ENCODE results near the gene WDR88.
"Not testable (repeated sequence)": the region's sequence is repeated elsewhere in the genome, so short reads cannot be mapped to it uniquely, and the experiment has no call there.

Gene WDR88

DNA sequence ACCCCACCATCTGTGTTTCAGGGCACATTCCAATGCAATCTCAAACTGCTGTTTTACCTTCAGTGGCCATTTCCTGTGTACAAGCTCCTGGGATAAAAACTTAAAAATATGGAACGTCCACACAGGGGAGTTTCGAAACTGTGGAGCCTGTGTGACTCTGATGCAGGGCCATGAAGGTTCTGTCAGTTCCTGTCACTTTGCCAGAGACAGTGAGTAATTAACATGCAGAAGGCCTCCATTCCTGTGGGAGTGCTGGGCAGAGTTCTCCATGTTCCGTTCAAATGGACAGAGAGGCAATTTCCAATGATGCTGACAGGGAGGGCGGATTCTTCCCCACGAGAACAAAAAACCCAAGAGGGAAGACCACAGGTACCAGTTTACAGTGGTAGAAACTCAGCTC is 24.4 kb downstream of the WDR88 start:
- TF ChIP-seq, protein P1, sequence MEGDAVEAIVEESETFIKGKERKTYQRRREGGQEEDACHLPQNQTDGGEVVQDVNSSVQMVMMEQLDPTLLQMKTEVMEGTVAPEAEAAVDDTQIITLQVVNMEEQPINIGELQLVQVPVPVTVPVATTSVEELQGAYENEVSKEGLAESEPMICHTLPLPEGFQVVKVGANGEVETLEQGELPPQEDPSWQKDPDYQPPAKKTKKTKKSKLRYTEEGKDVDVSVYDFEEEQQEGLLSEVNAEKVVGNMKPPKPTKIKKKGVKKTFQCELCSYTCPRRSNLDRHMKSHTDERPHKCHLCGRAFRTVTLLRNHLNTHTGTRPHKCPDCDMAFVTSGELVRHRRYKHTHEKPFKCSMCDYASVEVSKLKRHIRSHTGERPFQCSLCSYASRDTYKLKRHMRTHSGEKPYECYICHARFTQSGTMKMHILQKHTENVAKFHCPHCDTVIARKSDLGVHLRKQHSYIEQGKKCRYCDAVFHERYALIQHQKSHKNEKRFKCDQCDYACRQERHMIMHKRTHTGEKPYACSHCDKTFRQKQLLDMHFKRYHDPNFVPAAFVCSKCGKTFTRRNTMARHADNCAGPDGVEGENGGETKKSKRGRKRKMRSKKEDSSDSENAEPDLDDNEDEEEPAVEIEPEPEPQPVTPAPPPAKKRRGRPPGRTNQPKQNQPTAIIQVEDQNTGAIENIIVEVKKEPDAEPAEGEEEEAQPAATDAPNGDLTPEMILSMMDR (conservative IDR thresholded peaks at IDR 0.05; ENCODE audit: control insufficient read depth, insufficient read depth, low read depth, low read length): no peak
- no peak overlapping the region for H3K4me3 ChIP-seq (ENCODE audit: control insufficient read depth, low read depth, low read length)
- peak; percentile 87 for DNase-seq (ENCODE audit: low read depth)

DNA sequence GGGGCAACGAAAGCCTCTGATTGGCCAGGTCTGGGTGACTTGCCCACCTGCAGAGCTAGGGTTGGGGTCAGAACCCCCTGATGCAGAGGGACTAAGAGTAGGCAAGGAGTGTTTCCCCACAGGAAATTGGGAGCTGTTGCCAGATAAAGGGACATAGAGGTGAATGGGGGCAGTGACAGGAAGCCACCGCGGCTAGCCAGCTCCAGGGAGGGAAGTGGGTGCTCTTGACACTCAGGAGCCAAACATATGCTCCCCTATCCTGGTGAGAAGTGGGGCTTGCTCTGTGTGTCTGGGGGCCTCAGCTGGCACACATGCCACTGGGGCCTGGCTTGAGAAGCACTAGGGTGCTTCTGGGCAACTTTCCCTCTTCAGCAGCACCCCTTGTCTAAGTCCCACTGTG is 26.0 kb downstream of the WDR88 start:
- DNase-seq (ENCODE audit: low read depth): no peak
- no peak overlapping the region for H3K4me3 ChIP-seq (ENCODE audit: control insufficient read depth, low read depth, low read length)
- TF ChIP-seq, protein P1 (conservative IDR thresholded peaks at IDR 0.05; ENCODE audit: control insufficient read depth, insufficient read depth, low read depth, low read length): no peak

DNA sequence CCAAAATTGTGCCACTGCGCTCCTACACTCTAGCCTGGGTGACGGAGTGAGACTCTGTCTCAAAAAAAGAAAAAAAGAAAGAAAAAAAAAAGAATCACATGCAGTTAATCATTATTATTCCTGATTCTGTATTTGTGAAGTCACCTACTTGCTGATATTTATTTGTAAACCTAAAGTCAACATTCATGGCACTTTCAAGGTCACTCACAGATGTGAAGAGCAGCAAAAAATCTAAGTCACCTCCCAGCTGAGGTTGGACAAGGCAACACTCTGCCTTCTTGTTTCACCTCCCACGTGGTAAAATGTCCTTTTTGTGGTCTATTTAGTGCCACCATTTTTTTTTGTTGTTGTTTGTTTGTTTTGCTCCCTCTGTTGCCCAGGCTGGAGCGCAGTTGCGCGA is 26.5 kb downstream of the WDR88 start:
- DNase-seq (ENCODE audit: low read depth): no peak
- no peak overlapping the region for H3K4me3 ChIP-seq (ENCODE audit: control insufficient read depth, low read depth, low read length)
- TF ChIP-seq, protein P1 (conservative IDR thresholded peaks at IDR 0.05; ENCODE audit: control insufficient read depth, insufficient read depth, low read depth, low read length): no peak

DNA sequence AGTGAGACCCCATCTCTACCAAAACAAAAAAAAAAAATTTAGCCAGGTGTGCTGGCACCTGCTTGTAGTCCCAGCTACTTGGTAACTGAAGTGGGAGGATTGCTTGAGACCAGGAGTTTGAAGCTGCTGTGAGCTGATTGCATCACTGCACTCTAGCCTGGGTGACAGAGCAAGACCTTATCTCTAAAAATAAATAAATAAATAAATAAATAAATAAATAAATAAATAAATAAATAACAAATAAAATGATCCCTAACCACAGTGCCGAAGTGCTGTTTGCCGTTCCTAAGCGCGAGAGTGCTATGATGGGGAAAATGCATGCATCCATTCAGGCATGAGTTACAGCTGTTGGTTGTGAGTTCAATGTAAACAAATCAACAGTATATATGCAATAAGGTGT is 27.2 kb downstream of the WDR88 start:
- H3K4me3 ChIP-seq (ENCODE audit: control insufficient read depth, low read depth, low read length): no peak overlapping the region
- TF ChIP-seq, protein P1 (conservative IDR thresholded peaks at IDR 0.05; ENCODE audit: control insufficient read depth, insufficient read depth, low read depth, low read length): no peak
- no peak for DNase-seq (ENCODE audit: low read depth)

DNA sequence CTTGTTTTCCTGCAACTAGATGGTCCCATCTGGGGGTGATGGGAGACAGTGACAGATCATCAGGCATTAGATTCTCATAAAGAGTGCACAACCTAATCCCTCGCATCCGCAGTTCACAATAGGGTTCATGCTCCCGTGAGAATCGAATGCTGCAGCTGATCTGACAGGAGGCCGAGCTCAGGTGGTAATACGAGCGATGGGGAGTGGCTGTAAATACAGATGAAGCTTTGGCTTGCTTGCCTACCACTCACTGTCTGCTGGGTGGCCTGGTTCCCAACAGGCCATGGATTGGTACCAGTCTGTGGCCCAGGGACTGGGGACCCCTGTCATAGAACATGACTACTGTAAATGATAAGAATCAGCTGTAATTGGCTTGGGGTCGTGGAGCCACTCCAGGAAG is 28.0 kb downstream of the WDR88 start:
- DNase-seq (ENCODE audit: low read depth): no peak
- H3K4me3 ChIP-seq (ENCODE audit: control insufficient read depth, low read depth, low read length): no peak overlapping the region
- TF ChIP-seq, protein P1 (conservative IDR thresholded peaks at IDR 0.05; ENCODE audit: control insufficient read depth, insufficient read depth, low read depth, low read length): no peak

DNA sequence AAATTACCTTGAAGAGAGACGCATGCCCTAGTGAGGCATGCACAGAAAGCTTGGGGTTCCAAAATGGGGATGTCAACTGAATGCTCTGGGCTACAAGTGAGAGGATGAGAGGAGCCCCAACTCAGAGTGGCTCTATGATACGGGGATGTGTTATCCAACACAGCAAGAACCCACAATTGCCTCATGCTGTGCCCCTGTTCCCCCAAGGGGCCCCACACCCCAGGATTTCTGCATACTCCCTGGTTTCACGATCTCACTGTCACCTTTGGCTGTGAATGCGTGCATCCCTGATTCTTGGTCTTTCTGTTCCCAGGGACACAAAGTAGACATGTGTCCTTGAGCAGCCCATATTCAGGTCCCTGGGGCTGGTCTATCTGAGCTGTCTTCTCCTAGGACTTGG is 29.3 kb downstream of the WDR88 start:
- no peak overlapping the region for H3K4me3 ChIP-seq (ENCODE audit: control insufficient read depth, low read depth, low read length)
- no peak for DNase-seq (ENCODE audit: low read depth)
- TF ChIP-seq, protein P1 (conservative IDR thresholded peaks at IDR 0.05; ENCODE audit: control insufficient read depth, insufficient read depth, low read depth, low read length): no peak

DNA sequence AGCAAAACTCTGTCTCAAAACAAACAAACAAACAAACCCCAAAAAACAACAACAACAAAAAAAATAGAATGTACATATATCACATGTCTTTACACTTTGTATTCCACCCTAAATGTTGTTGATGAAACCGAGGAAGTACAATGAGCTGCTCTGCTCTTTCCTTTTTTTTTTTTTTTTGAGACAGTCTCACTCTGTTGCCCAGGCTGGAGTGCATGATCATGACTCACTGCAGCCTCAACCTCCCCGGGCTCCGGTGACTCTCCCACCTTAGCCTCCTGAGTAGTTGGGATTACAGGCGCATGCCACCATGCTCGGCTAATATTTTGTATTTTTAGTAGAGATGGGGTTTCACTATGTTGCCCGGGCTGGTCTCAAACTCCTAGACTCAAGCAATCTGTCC is 31.6 kb downstream of the WDR88 start:
- no peak overlapping the region for H3K4me3 ChIP-seq (ENCODE audit: control insufficient read depth, low read depth, low read length)
- TF ChIP-seq, protein P1 (conservative IDR thresholded peaks at IDR 0.05; ENCODE audit: control insufficient read depth, insufficient read depth, low read depth, low read length): no peak
- no peak for DNase-seq (ENCODE audit: low read depth)

DNA sequence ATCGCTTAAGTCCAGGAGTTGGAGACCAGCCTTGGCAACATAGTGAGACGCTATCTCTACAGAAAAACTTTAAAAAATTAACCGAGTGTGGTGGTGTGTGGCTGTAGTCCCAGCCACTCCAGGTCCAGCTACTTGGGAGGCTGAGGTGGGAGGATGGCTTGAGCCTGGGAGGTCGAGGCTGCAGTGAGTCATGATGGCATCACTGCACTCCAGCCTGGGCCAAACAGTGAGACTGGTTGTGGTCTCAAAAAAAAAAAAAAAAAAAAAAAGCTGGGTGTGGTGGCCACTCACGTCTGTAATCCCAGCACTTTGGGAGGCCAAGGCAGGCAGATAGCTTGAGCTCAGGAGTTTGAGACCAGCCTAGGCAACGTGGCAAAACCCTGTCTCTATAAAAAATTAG is 34.1 kb downstream of the WDR88 start:
- not testable (repeated sequence) for H3K4me3 ChIP-seq (ENCODE audit: control insufficient read depth, low read depth, low read length)

More for the DNA sequence above, 34.1 kb downstream of the WDR88 start:
- peak; percentile 49 for DNase-seq (ENCODE audit: low read depth)

All from fibroblast of mammary gland (primary cell).